K562 (cell line): ENCODE data around the gene AMOT. TPM values are rescaled to one million over a fixed set of nuclear protein-coding genes. Genes with fewer than 3 reads are reported as not detected.

Source experiments
- ATAC-seq: fragments of 200-7000 bp; cut with Tn5 transposase; 3 replicates; pipeline ENCODE4 v1.9.1; 2020; ENCODE audit warnings: moderate library complexity
- BruUV-seq: library from RNA; stranded (reverse); fragments of 400-500 nt; replicated peaks from 2 replicates; lab custom pipeline; 2021; lab: Mats Ljungman, UMichigan
- CTCF ChIA-PET: fragments of 300-600 bp; formaldehyde crosslinking; extraction: SDS; loops from one replicate; lab custom pipeline; 2021; ENCODE audit warnings: low intra/inter-chr PET ratio; lab: Yijun Ruan, JAX
- POLR2A ChIA-PET: fragments of 300-600, 350-650 bp; sonication (Branson Sonifier 250); formaldehyde crosslinking; extraction: SDS; loops from one replicate; lab custom pipeline; 2021; ENCODE audit warnings: antibody characterized with exemption, inconsistent platforms; lab: Yijun Ruan, JAX
- DNase-seq, 4 experiments: peaks; one replicate each; pipeline versions ENCODE4 v3.0.0 to v3.0.0-alpha.2; 2011 to 2018; ENCODE audit warnings: low spot score in 3 of 4, mixed read lengths in 3 of 4; ENCODE audit errors: extremely low read depth in 1 of 4
- FAIRE-seq: peaks from 2 replicates; lab custom pipeline; 2011; peaks lifted over from hg19 to GRCh38; lab: Jason Lieb, UNC
- H2AFZ ChIP-seq: 2 replicates; pipeline ENCODE4 v1.6.0; 2011; ENCODE audit warnings: low read depth, low read length, control low read depth, inconsistent platforms
- H3K27ac ChIP-seq: fragments of 200-600 bp; 3 replicates; pipeline ENCODE4 v1.8.0; 2011; ENCODE audit warnings: low read depth, mild to moderate bottlenecking, control low read depth, inconsistent platforms, low read length, moderate library complexity, mixed read lengths; ENCODE audit errors: extremely low read depth
- H3K27me3 ChIP-seq, 2 experiments: fragments of 300-600 bp in 1 of 2; 2 replicates in 1 of 2; 3 replicates in 1 of 2; pipeline versions ENCODE4 v1.6.0 to v1.8.0; 2011; ENCODE audit warnings: inconsistent platforms in 2 of 2, low read length in 2 of 2, mild to moderate bottlenecking in 1 of 2, mixed read lengths in 1 of 2, moderate library complexity in 1 of 2; ENCODE audit not compliant: control insufficient read depth in 2 of 2, insufficient read depth in 2 of 2
- H3K36me3 ChIP-seq: fragments of 300-600 bp; 3 replicates; pipeline ENCODE4 v1.8.0; 2011; ENCODE audit warnings: mild to moderate bottlenecking, low read length, inconsistent platforms; ENCODE audit not compliant: control insufficient read depth, insufficient read depth
- H3K4me1 ChIP-seq, 2 experiments: fragments of 200-600 bp in 1 of 2; replicated peaks in 1 of 2; 2 replicates in 1 of 2; 3 replicates in 1 of 2; pipeline versions ENCODE4 v1.5.1 to v1.8.0; 2011; ENCODE audit warnings: inconsistent platforms in 2 of 2, low read length in 2 of 2, mild to moderate bottlenecking in 1 of 2, mixed read lengths in 1 of 2, moderate library complexity in 1 of 2; ENCODE audit not compliant: control insufficient read depth in 2 of 2, insufficient read depth in 2 of 2
- H3K4me2 ChIP-seq: 2 replicates; pipeline ENCODE4 v1.6.1; 2011; ENCODE audit warnings: low read length, control low read depth, inconsistent platforms, mixed read lengths; ENCODE audit not compliant: insufficient read depth
- H3K4me3 ChIP-seq: fragments of 200-600 bp; sonication (generic), shearing (Covaris generic); 2 replicates; pipeline ENCODE4 v1.5.1; 2016; ENCODE audit warnings: control low read depth, inconsistent platforms
- H3K79me2 ChIP-seq: fragments of 200-600 bp; 3 replicates; pipeline ENCODE4 v1.8.0; 2011; ENCODE audit warnings: low read length, inconsistent platforms; ENCODE audit not compliant: control insufficient read depth, insufficient read depth
- H3K9ac ChIP-seq, 2 experiments: 2 replicates each; pipeline versions ENCODE4 v1.6.0 to v1.6.1; 2011; ENCODE audit warnings: low read depth in 2 of 2, low read length in 2 of 2, control low read depth in 1 of 2, inconsistent platforms in 1 of 2, mild to moderate bottlenecking in 1 of 2, mixed read lengths in 1 of 2; ENCODE audit not compliant: insufficient read depth in 1 of 2
- H3K9me1 ChIP-seq: one replicate; pipeline ENCODE4 v1.6.0; 2011; ENCODE audit warnings: inconsistent platforms, mild to moderate bottlenecking, low read length, moderate library complexity; ENCODE audit not compliant: control insufficient read depth, insufficient read depth
- H3K9me3 ChIP-seq: replicated peaks from 2 replicates; pipeline ENCODE4 v1.5.1; 2011; ENCODE audit warnings: low read depth, low read length, inconsistent platforms; ENCODE audit not compliant: control insufficient read depth, insufficient read depth
- H4K20me1 ChIP-seq: replicated peaks from 2 replicates; pipeline ENCODE4 v1.6.1; 2011; ENCODE audit warnings: low read length, inconsistent platforms, mixed read lengths; ENCODE audit not compliant: control insufficient read depth, insufficient read depth
- ADNP ChIP-seq: fragments of 200-800 bp; sonication (Bioruptor generic); IDR thresholded peaks from 2 replicates; pipeline ENCODE4 v1.6.1; 2016; ENCODE audit warnings: missing genetic modification characterization, missing compliant biosample characterization
- FOXP1 ChIP-seq: sonication (generic); formaldehyde crosslinking; IDR thresholded peaks from 2 replicates; pipeline ENCODE4 v1.8.0; 2022; ENCODE audit warnings: mild to moderate bottlenecking, missing genetic modification reagents
- WGBS: fragments of 100-300 bp; shearing (Covaris generic); methylation state at CpG from one replicate; pipeline ENCODE4 v1.1.6; 2016; ENCODE audit warnings: low coverage, mixed read lengths; ENCODE audit not compliant: insufficient coverage; ENCODE audit errors: missing lambda C conversion rate; 5-methylcytosine and 5-hydroxymethylcytosine counted together
- in situ Hi-C: fragments of 300-500 bp; cut with MboI; formaldehyde crosslinking; loops from 4 replicates; pipeline ENCODE4 v1.15.0; 2018; ENCODE audit warnings: inconsistent platforms, mixed read lengths
- intact Hi-C: fragments of 100-400 bp; cut with micrococcal nuclease; formaldehyde crosslinking; loops from 2 replicates; pipeline ENCODE4 v1.14.2; 2022
- polyA plus RNA-seq, 8 experiments: library from polyadenylated mRNA; depleted of rRNA in 4 of 8; stranded (reverse) in 5 of 8; unstranded in 3 of 8; fragments of >200 nt; fragmentation: Nextera tagmentation in 2 of 8; fragmentation: Illumina TruSeq in 1 of 8; extraction: Ambion mirVana in 2 of 8; extraction: Trizol in 1 of 8; gene quantifications; 2 replicates each; pipeline versions ENCODE4 v1.2.1 to v1.2.3, GENCODE V29; 2011 to 2014; ENCODE audit warnings: inconsistent platforms in 1 of 8, missing spikeins in 1 of 8
- total RNA-seq, 7 experiments: library from RNA; depleted of rRNA in 6 of 7; stranded (reverse); fragments of >200 nt in 6 of 7; fragmentation: Illumina TruSeq in 2 of 7; extraction: Trizol in 2 of 7; gene quantifications; 2 replicates each; pipeline versions ENCODE4 v1.2.1 to v1.2.3, GENCODE V29; 2011 to 2021; ENCODE audit warnings: low replicate concordance in 1 of 7
- TF ChIP-seq, protein P1 (sequence below): fragments of 450-650 bp; IDR thresholded peaks from 2 replicates; pipeline ENCODE4 v1.6.1; 2016; ENCODE audit warnings: low read depth
- TF ChIP-seq, protein P2 (sequence below): sonication (generic); formaldehyde crosslinking; IDR thresholded peaks from 2 replicates; pipeline ENCODE4 v1.8.0; 2022; ENCODE audit warnings: mild to moderate bottlenecking, missing genetic modification reagents
- TF ChIP-seq, protein P3 (sequence below): fragments of 200-800 bp; sonication (Bioruptor generic); IDR thresholded peaks from 2 replicates; pipeline ENCODE4 v1.6.1; 2016; ENCODE audit warnings: missing genetic modification characterization, missing compliant biosample characterization

AMOT gene
- total and polyA plus RNA-seq, 9 of the 15 experiments (the other 6 are each of a cell fraction or from before 2014, with no cell fraction given) = 0.04 TPM; not detected in 8

DNA sequence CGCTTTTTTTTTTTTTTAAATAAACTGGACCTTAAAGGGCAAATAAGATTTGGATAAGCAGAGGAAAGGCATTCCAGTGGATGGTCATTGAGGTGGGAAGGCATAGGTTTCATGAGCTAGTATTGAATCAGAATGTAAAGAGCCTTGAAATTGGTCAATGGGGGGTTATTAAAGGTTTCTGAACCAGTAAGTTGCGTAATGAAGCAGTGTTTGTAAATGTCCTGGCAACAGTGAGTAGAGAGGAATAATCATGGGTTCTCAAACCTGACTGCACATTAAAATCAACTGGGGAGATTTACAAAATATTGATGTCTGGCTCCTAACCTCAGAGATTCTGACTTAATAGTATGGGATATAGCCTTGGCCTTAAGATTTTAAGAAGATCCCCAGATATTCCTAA lies 23.2 kb upstream of the AMOT start:
- intact Hi-C loops (no loop called here), in situ Hi-C loops (no loop called here)
- Histone ChIP-seq H3K9me3 (no peaks in the 10 kb centered on the region), H3K4me1 (no peaks in the 10 kb centered on the region), H3K4me2 (no peak overlapping the region), H3K79me2 (no peaks in the 10 kb centered on the region), H3K4me3 (no peak overlapping the region), H3K27ac (no peak overlapping the region), H3K9ac (no peak overlapping the region), H3K27me3 (no peaks in the 10 kb centered on the region), H3K36me3 (no peaks in the 10 kb centered on the region), H4K20me1 (no peaks in the 10 kb centered on the region), H3K9me1 (no peaks in the 10 kb centered on the region), H2AFZ (no peak overlapping the region)
- POLR2A ChIA-PET = no interaction called here
- DNase-seq (no peak), ATAC-seq (no peak), FAIRE-seq (no peak)
- CTCF ChIA-PET = no interaction called here
- BruUV-seq = no TSS peak
- WGBS = 0% methylated on average over 1 of the region's 2 CpGs
- TF ChIP-seq, protein P1, sequence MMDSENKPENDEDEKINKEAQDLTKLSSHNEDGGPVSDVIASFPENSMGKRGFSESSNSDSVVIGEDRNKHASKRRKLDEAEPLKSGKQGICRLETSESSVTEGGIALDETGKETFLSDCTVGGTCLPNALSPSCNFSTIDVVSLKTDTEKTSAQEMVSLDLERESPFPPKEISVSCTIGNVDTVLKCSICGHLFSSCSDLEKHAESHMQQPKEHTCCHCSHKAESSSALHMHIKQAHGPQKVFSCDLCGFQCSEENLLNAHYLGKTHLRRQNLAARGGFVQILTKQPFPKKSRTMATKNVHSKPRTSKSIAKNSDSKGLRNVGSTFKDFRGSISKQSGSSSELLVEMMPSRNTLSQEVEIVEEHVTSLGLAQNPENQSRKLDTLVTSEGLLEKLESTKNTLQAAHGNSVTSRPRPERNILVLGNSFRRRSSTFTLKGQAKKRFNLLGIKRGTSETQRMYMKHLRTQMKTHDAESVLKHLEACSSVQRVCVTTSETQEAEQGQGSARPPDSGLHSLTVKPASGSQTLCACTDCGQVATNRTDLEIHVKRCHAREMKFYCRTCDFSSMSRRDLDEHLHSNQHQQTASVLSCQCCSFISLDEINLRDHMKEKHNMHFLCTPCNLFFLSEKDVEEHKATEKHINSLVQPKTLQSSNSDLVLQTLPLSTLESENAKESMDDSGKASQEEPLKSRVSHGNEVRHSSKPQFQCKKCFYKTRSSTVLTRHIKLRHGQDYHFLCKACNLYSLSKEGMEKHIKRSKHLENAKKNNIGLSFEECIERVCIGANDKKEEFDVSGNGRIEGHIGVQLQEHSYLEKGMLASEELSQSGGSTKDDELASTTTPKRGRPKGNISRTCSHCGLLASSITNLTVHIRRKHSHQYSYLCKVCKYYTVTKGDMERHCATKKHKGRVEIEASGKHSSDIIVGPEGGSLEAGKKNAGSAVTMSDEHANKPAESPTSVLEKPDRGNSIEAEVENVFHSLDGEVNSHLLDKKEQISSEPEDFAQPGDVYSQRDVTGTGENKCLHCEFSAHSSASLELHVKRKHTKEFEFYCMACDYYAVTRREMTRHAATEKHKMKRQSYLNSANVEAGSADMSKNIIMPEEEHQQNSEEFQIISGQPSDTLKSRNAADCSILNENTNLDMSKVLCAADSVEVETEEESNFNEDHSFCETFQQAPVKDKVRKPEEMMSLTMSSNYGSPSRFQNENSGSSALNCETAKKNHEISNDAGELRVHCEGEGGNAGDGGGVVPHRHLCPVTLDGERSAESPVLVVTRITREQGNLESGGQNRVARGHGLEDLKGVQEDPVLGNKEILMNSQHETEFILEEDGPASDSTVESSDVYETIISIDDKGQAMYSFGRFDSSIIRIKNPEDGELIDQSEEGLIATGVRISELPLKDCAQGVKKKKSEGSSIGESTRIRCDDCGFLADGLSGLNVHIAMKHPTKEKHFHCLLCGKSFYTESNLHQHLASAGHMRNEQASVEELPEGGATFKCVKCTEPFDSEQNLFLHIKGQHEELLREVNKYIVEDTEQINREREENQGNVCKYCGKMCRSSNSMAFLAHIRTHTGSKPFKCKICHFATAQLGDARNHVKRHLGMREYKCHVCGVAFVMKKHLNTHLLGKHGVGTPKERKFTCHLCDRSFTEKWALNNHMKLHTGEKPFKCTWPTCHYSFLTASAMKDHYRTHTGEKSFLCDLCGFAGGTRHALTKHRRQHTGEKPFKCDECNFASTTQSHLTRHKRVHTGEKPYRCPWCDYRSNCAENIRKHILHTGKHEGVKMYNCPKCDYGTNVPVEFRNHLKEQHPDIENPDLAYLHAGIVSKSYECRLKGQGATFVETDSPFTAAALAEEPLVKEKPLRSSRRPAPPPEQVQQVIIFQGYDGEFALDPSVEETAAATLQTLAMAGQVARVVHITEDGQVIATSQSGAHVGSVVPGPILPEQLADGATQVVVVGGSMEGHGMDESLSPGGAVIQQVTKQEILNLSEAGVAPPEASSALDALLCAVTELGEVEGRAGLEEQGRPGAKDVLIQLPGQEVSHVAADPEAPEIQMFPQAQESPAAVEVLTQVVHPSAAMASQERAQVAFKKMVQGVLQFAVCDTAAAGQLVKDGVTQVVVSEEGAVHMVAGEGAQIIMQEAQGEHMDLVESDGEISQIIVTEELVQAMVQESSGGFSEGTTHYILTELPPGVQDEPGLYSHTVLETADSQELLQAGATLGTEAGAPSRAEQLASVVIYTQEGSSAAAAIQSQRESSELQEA = no peak
- TF ChIP-seq FOXP1 (CRISPR knock-in tag) (no peak), ADNP (tag) (no peak)
- TF ChIP-seq, protein P2, sequence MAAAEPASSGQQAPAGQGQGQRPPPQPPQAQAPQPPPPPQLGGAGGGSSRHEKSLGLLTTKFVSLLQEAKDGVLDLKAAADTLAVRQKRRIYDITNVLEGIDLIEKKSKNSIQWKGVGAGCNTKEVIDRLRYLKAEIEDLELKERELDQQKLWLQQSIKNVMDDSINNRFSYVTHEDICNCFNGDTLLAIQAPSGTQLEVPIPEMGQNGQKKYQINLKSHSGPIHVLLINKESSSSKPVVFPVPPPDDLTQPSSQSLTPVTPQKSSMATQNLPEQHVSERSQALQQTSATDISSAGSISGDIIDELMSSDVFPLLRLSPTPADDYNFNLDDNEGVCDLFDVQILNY (CRISPR knock-in tag) = no peak
- TF ChIP-seq, protein P3, sequence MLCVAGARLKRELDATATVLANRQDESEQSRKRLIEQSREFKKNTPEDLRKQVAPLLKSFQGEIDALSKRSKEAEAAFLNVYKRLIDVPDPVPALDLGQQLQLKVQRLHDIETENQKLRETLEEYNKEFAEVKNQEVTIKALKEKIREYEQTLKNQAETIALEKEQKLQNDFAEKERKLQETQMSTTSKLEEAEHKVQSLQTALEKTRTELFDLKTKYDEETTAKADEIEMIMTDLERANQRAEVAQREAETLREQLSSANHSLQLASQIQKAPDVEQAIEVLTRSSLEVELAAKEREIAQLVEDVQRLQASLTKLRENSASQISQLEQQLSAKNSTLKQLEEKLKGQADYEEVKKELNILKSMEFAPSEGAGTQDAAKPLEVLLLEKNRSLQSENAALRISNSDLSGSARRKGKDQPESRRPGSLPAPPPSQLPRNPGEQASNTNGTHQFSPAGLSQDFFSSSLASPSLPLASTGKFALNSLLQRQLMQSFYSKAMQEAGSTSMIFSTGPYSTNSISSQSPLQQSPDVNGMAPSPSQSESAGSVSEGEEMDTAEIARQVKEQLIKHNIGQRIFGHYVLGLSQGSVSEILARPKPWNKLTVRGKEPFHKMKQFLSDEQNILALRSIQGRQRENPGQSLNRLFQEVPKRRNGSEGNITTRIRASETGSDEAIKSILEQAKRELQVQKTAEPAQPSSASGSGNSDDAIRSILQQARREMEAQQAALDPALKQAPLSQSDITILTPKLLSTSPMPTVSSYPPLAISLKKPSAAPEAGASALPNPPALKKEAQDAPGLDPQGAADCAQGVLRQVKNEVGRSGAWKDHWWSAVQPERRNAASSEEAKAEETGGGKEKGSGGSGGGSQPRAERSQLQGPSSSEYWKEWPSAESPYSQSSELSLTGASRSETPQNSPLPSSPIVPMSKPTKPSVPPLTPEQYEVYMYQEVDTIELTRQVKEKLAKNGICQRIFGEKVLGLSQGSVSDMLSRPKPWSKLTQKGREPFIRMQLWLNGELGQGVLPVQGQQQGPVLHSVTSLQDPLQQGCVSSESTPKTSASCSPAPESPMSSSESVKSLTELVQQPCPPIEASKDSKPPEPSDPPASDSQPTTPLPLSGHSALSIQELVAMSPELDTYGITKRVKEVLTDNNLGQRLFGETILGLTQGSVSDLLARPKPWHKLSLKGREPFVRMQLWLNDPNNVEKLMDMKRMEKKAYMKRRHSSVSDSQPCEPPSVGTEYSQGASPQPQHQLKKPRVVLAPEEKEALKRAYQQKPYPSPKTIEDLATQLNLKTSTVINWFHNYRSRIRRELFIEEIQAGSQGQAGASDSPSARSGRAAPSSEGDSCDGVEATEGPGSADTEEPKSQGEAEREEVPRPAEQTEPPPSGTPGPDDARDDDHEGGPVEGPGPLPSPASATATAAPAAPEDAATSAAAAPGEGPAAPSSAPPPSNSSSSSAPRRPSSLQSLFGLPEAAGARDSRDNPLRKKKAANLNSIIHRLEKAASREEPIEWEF = no peak
